T47D (cell line): ENCODE data around the gene RSPH6A.
"Not testable (repeated sequence)": the region's sequence is repeated elsewhere in the genome, so short reads cannot be mapped to it uniquely, and the experiment has no call there.

Experiments used
- DNase-seq, 2 experiments: peaks; one replicate each; pipeline versions ENCODE4 v3.0.0 to v3.0.0-alpha.2; 2011 to 2012; ENCODE audit warnings: low read depth in 1 of 2, low spot score in 1 of 2
- JUND ChIP-seq: IDR thresholded peaks from 2 replicates; pipeline ENCODE4 v1.6.1; 2012; ENCODE audit warnings: low read depth
- in situ Hi-C: cut with HindIII; loops from 2 replicates; pipeline ENCODE4 v1.10.0; 2016; ENCODE audit warnings: low sequenced_read_pairs, low pct_unique_long_range_greater_than_20kb

Gene RSPH6A

GRCh38 chr19:45804959-45805230 is 10.2 kb downstream of the RSPH6A start:
- no peak for TF ChIP-seq JUND
- no peak for DNase-seq
- in situ Hi-C loops = no loop called here

- no peak for TF ChIP-seq JUND
- no peak for DNase-seq
- in situ Hi-C loops = no loop called here
Measured at GRCh38 chr19:45804140-45804958, 10.8 kb downstream of the RSPH6A start.

GRCh38 chr19:45801603-45802175 is 13.4 kb downstream of the RSPH6A start:
- DNase-seq = no peak
- TF ChIP-seq JUND = no peak
- in situ Hi-C loops = no loop called here

GRCh38 chr19:45800070-45800553 is 15.0 kb downstream of the RSPH6A start:
- no peak for DNase-seq
- in situ Hi-C loops = no loop called here
- no peak for TF ChIP-seq JUND

GRCh38 chr19:45799541-45799940 is 15.6 kb downstream of the RSPH6A start:
- peak in 1 of 2 experiments; percentile 65 for DNase-seq
- in situ Hi-C loops = not testable (repeated sequence)

GRCh38 chr19:45798995-45799517 is 16.1 kb downstream of the RSPH6A start:
- in situ Hi-C loops = no loop called here
- TF ChIP-seq JUND = no peak
- peak in 1 of 2 experiments; percentile 46 for DNase-seq

GRCh38 chr19:45794627-45795026 is 20.5 kb downstream of the RSPH6A start:
- DNase-seq = no peak
- in situ Hi-C loops = no loop called here
- no peak for TF ChIP-seq JUND

GRCh38 chr19:45793876-45794275 is 21.2 kb downstream of the RSPH6A start:
- TF ChIP-seq JUND = no peak
- in situ Hi-C loops = no loop called here
- no peak for DNase-seq

GRCh38 chr19:45793178-45793564 is 21.9 kb downstream of the RSPH6A start:
- DNase-seq = no peak

GRCh38 chr19:45792470-45793177 is 22.5 kb downstream of the RSPH6A start, which contains the start of gene DMWD:
Gene DMWD (minus strand): TSS chr19:45792845. CDS start chr19:45792756, 89 bp downstream.
- TF ChIP-seq JUND = no peak
- DNase-seq = peak; percentile 74 to 97
- in situ Hi-C loops = no loop called here

More at GRCh38 chr19:45793178-45793564, 21.9 kb downstream of the RSPH6A start:
- TF ChIP-seq JUND = no peak
- in situ Hi-C loops = no loop called here

GRCh38 chr19:45791744-45792469 is 23.2 kb downstream of the RSPH6A start:
- in situ Hi-C loops = no loop called here
- no peak for DNase-seq
- TF ChIP-seq JUND = no peak

- no peak for DNase-seq
- in situ Hi-C loops = no loop called here
- TF ChIP-seq JUND = no peak
Measured at GRCh38 chr19:45790942-45791341, 24.2 kb downstream of the RSPH6A start.
